Smooth muscle cell of the brain vasculature (primary cell): ENCODE data around the gene NFYA.
A peak's percentile ranks its signal among the peaks of the same experiment; 100 is the strongest.

Experiments used
- DNase-seq: peaks from one replicate; pipeline ENCODE4 v3.0.0-alpha.2; 2012; ENCODE audit warnings: low read depth, low spot score

NFYA gene

DNA sequence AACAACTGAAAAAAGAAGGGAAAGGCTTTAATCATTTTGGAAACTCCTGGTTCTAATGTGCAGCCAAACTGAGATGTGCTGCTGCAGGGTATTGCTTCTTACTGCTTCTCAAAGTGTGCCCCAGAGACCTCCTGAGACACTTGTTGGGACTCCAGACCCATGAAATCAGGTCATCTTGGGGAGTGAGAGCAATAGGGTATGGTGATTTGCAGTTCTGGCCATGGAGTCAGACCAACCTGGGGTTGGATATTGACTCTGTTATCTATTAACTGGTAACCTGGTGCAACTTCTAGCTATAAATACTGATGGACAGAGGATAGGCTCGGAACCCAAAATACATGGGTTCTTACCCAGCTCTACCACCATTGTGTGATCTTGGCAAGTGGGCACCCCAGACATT is 26.7 kb upstream of the NFYA start:
- no peak for DNase-seq

DNA sequence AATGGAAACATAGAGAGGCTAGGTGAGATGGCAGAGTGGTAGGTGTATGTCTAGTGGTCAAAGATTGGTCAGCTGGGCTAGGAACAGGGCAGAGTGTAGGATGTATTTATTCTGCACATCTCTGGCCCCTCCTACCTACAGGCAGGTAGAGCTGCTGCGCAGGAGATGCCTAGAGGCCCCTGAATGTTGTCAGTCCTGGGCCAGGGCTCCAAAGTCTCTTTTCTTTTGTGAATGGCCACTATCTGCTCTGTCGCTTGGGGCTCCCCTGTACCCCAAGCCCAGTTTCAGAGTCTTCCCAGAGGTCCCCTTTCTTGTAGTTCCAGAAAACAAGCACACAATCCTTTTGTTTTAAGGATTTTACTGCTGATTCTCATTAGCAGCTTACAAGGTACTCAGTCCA is 25.5 kb upstream of the NFYA start:
- DNase-seq = no peak

DNA sequence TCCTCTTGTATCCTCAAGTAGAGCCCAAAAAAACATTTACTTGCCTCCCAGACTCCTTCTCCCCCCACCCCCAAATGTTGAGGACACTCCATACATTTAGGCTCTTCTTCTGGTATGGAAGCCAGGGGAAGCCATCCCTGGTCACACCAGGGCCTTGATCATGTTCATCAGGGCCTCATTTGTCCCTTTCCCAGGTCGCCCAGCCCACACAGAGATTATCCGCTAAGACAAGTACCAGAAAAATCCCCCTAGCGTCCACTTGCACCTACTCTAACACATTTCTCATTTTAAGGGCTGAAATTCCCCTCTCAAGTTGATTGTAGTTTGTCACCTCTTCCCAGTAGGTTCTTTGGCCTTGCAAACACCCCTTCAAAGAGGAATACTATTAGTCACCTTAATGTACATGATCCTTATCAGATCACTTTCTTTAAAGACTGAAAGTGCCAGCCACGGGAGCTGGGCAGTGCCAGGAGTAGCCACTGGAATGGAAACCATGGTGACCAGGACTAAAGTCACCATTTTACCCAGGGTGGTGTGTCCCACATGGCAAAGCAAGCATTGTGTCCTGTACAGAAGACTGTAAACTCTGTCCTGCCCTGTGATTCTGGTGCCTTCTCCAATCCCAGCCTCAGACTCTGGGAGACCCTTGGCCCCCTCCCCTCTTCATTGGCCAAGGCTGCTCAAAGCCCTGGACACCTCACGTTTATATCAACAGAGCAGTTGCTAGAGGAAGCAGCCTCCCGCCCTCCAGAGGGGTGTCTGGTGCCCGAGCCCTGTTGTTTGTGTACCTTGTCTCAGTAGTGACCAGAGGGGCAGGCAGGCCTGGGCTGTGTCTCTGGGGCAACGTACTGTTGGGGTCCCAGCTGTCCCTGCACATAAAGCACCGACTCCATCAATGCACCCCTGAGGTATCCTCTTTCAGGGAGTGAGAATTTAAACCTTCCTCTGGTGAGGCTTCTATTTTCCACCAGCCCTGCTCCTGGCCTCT is 24.7 kb upstream of the NFYA start:
- no peak for DNase-seq

DNA sequence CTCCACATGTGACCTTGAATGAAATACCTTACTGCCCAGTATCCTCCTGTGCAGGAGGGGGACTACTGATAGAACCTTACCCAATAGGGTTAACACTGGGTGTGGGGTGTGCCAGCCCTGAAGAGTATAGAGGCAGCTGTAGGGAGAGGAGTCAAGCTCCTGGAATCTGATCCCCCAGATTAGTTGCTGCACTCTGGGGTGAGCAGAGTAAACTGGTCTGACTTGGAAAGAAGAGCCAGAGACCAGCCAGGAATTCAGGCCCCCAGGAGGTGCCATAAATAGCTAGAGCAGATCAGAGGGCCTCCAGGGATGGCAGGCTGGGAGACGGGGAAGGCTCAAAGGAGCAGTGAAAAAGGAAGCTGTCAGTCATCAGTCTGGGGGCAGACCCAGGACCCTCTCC is 23.3 kb upstream of the NFYA start:
- DNase-seq = no peak

DNA sequence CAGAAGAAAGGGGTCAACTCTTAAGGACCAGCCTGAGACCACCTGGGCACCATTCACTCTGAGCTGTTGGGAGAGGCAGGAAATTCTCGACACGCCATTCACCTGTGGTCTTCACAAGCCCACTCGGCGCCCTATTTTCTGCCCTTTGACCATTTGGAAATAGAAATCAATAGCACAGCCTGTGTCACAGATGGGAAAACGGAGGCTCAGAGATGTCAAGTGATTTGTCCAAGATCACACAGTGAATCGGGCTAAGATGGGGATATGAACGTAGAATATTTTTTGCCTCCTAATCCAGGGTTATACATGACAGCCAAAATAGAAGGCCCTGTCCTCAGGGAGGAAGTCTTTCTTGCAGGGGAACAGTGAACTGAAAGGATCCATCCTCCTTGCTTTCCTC is 22.8 kb upstream of the NFYA start:
- no peak for DNase-seq

DNA sequence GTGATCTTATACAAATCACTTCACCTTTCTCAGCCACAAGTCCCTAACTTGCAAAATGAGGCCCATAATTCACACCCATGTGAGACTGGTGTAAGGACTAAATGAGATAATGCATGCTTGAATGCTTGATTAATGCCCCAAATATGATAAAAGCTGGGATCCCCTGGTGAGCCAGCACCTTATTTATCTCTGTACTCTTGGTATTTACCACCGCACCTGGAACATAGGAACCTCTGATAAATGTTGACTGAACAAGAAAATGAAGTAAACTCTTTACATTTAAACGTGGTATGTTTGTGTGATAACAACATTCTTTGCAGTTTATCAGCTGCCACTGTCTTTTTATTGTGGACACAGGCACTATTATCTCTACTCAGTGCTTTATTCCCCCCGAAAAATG is 22.2 kb upstream of the NFYA start:
- no peak for DNase-seq

DNA sequence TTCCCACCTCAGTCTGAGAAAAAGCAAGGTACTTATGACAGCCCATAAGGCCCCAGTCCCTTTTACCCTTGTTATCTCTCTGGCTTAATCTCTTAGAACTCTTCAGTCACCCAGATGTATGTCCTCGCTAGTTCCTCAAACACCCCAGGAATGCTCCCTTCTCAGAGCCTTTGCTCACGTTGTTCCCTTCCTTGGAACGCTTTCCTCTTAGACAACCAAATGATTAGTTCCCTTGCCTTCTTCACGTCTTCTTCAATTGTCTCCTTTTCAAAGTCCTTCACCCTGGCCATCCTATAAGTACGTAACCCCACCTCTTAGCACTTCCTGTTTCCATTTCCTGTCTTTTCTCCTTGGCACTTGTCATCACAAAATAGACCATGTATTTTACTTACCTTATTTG is 20.9 kb upstream of the NFYA start:
- DNase-seq = no peak

DNA sequence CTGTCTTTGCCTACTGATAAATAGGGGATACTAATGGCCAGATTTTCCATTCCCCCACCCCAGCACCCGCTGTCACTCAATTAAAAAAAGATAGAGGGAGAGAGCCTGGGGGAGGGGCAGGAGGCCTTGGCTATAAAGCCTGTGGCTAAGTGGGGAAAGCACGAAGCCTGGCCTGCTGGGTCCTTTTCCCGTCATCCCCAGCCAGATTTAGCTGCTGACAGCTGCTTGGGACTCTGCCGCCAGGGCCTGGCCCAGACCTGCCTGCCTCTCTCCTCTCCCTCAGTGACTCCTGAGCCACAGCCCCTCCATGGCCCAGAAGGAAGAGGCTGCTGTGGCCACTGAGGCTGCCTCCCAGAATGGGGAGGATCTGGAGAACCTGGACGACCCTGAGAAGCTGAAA is 19.7 kb upstream of the NFYA start, which contains the start of gene APOBEC2:
Gene APOBEC2 (plus strand): TSS at position 162 of the 400 bp plus-strand sequence. CDS start 146 bp downstream, at position 308.
- DNase-seq = no peak

DNA sequence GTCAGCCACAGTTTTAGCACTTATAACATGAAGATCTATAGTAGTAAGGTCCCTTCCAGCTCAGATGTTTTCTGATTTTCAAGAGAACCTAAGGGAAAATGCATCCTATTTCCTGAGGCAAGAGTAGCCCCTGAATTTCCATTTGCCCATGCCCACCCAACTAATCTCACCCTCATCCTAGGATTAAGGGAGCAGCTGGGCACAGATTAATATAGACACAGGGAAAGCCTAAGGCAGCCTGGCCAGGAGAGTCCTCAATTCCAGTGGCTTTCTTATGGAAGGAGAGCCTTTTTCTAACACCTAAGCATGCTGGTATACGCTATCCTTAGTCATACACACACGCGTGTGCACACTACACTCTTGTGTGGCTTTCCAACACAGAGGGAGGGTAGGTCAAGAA is 18.3 kb upstream of the NFYA start:
- no peak for DNase-seq

DNA sequence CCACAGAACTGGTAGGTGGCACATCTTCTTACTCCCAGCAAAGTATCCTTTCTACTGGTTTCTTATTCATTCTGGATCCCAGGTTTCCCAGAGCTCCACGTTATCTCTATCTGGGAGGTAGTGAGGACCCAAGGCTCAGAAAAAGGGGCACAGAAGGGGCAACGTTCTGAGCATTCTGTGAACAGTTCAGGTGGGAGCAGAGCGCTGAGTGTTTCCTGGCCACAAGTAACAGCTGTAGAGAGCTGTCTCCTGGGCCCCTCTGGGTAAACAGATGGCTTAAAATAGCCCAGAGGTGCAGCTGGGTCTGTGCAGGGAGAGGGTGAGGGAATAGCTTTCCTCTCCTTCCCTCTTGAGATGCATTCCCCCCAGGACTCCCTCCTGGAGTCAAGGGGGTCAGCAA is 17.6 kb upstream of the NFYA start:
- no peak for DNase-seq

DNA sequence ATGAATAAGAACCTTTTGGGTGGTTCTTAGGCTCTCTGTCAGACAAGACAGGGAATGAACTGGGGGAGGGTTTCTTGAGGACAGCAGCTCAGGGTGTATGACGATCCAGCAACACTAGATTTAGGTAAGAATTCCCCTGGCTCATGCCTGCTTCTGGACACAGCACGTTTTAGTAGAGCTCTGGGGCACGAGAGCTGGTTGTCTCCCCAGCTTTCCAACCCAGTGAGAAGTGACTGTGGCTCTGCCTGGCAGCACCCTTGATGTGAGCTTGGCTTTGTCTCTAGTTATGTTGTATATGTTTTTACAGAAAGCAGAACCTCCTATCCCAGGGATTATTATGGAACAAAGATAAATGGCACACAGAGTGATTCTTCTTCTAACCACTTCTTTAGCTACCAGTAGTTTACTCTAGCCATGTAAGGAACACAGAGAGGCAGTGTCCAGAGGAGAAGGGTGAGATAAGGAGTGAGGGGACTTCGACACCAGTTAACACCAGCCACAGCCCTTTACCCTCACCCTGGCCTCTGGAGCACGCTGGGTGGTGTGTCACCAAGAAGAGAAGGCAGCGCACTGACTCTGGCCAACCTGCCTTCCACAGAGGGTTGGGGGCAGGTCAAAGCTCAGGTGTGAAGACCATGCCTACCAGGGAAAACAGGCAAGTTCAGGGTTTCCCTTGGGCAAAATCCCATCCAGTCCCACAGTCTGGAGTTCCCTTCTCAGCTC is 15.8 kb upstream of the NFYA start:
- no peak for DNase-seq

DNA sequence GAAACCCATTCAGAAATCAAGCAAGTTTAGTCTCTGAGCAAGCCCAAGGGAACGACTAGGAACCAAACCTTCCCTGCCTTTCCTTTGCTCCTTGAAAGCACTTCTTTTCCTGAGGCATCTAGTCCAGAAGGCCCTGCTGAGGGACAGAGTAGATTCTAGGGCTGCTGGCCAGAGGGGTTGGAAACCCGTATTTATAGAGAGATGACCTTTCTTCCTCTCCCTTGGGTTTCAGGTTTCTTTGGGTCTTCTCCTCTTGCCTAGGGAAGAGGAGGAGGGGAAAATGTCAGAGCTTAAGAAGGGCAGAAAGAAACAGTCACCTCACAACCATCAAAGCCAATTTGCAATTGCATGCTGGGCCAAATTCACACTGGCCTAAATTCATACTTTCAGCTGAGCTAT is 14.0 kb upstream of the NFYA start:
- no peak for DNase-seq

DNA sequence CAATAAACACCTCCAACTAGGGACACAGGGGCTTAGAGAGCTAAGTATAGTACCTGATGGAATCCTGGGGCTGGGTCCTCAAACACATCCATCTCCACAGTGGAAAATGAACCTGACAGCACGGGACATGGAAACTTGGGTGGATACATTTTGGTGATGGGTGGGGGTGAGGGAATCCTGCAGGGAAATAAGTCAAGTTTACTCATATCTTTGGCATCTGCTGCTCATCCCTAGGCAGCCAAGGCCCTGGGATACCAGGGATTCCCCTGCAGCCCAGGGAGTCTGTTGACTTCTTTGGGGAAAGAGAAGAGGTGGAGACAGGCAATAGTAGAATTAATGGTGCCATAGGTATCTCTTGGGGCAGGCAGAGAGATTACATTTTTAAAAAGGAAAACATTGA is 13.2 kb upstream of the NFYA start:
- DNase-seq = no peak

DNA sequence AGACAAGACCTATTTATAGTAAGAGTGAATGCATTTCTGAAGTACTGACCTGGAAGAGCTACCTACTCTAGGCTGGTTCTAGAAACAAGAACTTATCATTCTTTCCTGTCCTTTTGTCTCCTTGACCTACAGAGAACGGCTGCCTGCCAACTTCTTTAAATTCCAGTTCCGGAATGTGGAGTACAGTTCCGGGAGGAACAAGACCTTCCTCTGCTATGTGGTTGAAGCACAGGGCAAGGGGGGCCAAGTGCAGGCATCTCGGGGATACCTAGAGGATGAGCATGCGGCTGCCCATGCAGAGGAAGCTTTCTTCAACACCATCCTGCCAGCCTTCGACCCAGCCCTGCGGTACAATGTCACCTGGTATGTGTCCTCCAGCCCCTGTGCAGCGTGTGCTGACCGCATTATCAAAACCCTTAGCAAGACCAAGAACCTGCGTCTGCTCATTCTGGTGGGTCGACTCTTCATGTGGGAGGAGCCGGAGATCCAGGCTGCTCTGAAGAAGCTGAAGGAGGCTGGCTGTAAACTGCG is 11.5 kb upstream of the NFYA start:
- no peak for DNase-seq

DNA sequence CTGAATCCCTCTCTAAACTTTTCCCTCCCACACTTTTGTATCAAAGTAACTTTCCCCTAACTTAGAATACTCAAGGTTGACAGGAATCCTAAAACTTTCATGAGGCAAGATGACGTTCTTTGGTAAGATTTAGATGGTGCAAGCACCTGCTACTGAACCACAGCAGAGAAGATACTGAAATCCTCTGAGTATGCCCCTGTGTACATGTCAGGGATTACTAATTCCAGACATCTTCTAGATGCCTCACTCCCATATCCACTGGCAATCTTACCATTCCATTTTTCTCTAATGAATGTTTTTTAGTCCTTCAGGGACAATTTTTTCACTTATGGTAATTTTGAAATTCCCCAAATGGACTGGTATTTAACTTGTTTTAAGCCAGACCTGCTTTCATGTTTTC is 10.7 kb upstream of the NFYA start:
- DNase-seq = no peak

DNA sequence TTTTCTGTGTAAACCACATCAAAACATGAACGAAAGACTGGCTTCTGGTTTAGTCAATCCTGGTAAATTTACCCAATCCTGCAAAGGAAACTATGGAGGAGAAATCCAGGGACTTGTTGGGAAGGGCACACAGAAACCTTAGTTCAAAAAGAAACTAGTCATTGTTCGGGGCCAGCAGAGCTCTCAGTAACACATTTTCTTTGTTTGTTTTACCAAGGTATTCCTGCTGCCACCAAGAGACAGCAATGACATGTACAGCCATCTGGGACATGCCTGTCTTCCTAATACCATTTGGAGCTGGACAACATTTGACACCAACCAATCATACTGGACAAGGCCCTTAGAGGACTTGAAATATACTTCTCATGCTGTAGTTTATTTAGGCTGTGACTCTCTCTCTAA is 8.9 kb upstream of the NFYA start:
- DNase-seq = no peak

DNA sequence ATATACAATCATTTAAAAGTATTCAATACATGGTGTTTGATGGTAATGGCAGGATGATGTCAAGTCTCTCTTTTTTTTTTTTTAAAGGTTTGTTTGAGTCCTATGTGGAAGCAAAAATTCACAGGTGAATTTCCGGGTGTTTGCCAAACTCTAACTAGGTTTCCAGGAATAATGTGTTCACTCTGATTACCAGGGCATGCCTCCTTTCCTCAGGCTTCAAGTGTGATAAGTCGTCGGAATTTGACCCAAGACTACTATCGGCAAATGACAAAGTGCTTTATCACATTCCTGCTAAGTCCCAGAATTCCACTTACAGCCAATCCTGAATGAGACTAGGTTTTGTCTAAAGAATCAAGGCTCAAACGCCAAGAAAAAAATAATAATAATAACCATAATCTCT is 7.9 kb upstream of the NFYA start:
- no peak for DNase-seq

DNA sequence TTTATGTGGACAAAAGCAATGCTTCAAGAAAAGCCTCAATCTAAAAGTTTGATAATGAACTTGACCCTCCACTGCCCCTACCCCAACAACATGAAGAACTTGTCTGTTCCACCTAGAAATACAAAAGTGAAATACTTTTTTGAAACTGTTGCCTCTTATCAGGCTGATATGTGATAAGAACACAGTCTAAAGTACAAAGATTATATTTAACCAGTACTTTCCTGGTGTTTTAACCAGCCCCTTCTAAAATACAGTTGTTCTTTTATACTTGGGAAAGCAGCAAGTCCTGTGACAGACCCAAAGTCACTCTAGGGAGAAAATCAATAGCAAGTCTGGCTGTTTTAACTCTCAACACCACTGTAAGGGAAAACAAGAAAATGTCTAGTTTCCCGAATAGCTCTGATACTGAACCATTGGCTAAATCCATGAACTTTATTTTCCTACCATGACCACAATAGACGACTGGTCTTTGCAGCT is 7.2 kb upstream of the NFYA start:
- DNase-seq = no peak

DNA sequence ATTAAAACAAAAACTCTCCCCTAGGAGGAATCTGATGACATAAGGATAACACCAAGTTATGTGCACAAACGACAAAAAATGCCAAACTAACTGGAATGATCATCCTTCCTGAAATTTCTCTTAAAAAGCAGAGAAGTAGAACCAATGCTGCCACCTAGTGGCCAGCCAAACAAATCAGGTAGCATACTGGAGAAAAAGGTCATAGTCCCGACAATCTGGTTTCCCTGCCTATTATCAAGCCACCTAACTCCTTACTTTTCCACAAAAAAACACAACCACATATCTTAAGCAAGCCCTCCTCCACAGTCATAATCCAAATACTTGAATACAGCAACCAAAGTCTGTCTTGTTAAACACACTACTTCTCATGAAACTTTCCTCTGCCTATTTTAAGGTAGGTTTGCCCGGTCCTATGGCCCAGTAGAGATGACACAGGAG is 5.9 kb upstream of the NFYA start:
- peak; percentile 77 for DNase-seq

DNA sequence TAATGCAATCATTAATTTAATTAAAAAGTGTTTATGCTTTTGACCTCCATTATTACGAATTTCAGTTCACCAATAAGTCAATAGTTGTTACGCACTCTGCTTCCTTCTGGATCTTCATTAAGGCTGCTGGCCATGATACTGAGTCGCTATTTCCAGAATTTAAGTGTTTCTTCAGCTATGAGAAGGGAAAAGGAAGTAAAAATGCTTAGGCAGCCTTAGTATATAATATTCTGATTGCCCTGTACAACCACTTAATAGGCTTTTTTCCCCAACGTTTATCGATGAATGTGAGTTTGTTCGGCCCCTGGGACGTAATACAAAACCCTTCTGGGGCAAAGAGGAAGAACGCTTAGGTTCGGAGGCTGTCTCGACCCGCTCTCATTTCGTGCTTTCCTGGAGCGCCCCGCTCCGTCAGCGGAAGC is 1.3 kb upstream of the NFYA start:
- no peak for DNase-seq

DNA sequence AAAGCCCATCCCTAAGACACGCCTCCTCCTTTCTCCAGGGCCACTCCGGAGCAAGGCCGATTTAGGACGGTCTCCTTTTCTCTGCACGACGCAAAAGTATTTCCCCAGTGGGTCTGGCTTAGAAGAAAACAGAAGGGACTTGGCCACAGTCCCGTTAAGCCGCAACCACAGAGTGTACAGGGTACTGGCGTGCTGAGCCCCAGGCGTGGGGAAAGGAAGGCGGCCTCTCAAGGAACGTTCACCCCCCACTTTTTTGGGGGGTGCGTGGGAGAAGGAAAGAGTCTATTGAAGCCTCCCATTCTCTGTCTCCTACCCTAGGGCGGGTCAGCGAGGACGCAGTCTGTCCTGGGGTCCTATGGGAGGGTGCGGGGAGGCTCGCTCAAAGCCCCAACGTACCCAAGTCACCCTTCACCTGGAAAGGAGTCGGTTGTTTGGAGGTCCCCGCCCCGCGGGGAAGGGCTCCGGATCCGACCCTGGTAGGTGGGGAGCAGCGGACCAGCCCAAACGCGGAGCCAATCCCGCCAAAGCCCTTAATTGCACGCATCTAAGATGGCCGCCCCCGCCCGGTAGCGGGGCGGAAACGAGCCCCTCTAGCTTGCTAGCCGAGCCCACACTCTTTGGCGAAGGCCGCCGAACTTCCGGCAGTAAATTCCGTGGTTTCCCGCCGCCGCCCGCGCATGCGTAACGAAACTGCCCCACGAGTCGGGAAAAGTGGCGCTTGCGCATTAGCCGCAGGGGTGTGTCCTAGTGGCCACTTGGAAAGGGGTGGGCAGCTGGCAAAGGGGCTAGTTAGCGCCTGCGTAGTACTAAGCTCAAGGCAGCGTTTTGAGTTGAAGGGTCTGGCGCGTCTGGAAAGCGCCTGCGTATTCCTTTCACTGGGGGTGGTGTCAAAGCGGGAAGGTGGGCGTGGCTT is 595 bp upstream of the NFYA start, which contains the start of gene OARD1:
Gene OARD1 (minus strand): TSS at position 434 of the 913 bp plus-strand sequence. CDS start 722 bp downstream, outside the sequence.
- peak; percentile 98 for DNase-seq
